K562 (cell line): Measurements from ENCODE around the gene SERTAD2. TPM values are rescaled to one million over a fixed set of nuclear protein-coding genes. Genes with fewer than 3 reads are reported as not detected.

ENCODE experiments used
- ATAC-seq: fragments of 200-7000 bp; cut with Tn5 transposase; 3 replicates; pipeline ENCODE4 v1.9.1; 2020; ENCODE audit warnings: moderate library complexity
- BruUV-seq: library from RNA; stranded (reverse); fragments of 400-500 nt; replicated peaks from 2 replicates; lab custom pipeline; 2021; lab: Mats Ljungman, UMichigan
- CTCF ChIA-PET: fragments of 300-600 bp; formaldehyde crosslinking; extraction: SDS; loops from one replicate; lab custom pipeline; 2021; ENCODE audit warnings: low intra/inter-chr PET ratio; lab: Yijun Ruan, JAX
- POLR2A ChIA-PET: fragments of 300-600, 350-650 bp; sonication (Branson Sonifier 250); formaldehyde crosslinking; extraction: SDS; loops from one replicate; lab custom pipeline; 2021; ENCODE audit warnings: antibody characterized with exemption, inconsistent platforms; lab: Yijun Ruan, JAX
- DNase-seq, 4 experiments: peaks; one replicate each; pipeline versions ENCODE4 v3.0.0 to v3.0.0-alpha.2; 2011 to 2018; ENCODE audit warnings: low spot score in 3 of 4, mixed read lengths in 3 of 4; ENCODE audit errors: extremely low read depth in 1 of 4
- FAIRE-seq: peaks from 2 replicates; lab custom pipeline; 2011; peaks lifted over from hg19 to GRCh38; lab: Jason Lieb, UNC
- H2AFZ ChIP-seq: 2 replicates; pipeline ENCODE4 v1.6.0; 2011; ENCODE audit warnings: low read depth, low read length, control low read depth, inconsistent platforms
- H3K27ac ChIP-seq: fragments of 200-600 bp; 3 replicates; pipeline ENCODE4 v1.8.0; 2011; ENCODE audit warnings: low read depth, mild to moderate bottlenecking, control low read depth, inconsistent platforms, low read length, moderate library complexity, mixed read lengths; ENCODE audit errors: extremely low read depth
- H3K27me3 ChIP-seq, 2 experiments: fragments of 300-600 bp in 1 of 2; 2 replicates in 1 of 2; 3 replicates in 1 of 2; pipeline versions ENCODE4 v1.6.0 to v1.8.0; 2011; ENCODE audit warnings: inconsistent platforms in 2 of 2, low read length in 2 of 2, mild to moderate bottlenecking in 1 of 2, mixed read lengths in 1 of 2, moderate library complexity in 1 of 2; ENCODE audit not compliant: control insufficient read depth in 2 of 2, insufficient read depth in 2 of 2
- H3K36me3 ChIP-seq: fragments of 300-600 bp; 3 replicates; pipeline ENCODE4 v1.8.0; 2011; ENCODE audit warnings: mild to moderate bottlenecking, low read length, inconsistent platforms; ENCODE audit not compliant: control insufficient read depth, insufficient read depth
- H3K4me1 ChIP-seq, 2 experiments: fragments of 200-600 bp in 1 of 2; replicated peaks in 1 of 2; 2 replicates in 1 of 2; 3 replicates in 1 of 2; pipeline versions ENCODE4 v1.5.1 to v1.8.0; 2011; ENCODE audit warnings: inconsistent platforms in 2 of 2, low read length in 2 of 2, mild to moderate bottlenecking in 1 of 2, mixed read lengths in 1 of 2, moderate library complexity in 1 of 2; ENCODE audit not compliant: control insufficient read depth in 2 of 2, insufficient read depth in 2 of 2
- H3K4me2 ChIP-seq: 2 replicates; pipeline ENCODE4 v1.6.1; 2011; ENCODE audit warnings: low read length, control low read depth, inconsistent platforms, mixed read lengths; ENCODE audit not compliant: insufficient read depth
- H3K4me3 ChIP-seq: fragments of 200-600 bp; sonication (generic), shearing (Covaris generic); 2 replicates; pipeline ENCODE4 v1.5.1; 2016; ENCODE audit warnings: control low read depth, inconsistent platforms
- H3K79me2 ChIP-seq: fragments of 200-600 bp; 3 replicates; pipeline ENCODE4 v1.8.0; 2011; ENCODE audit warnings: low read length, inconsistent platforms; ENCODE audit not compliant: control insufficient read depth, insufficient read depth
- H3K9ac ChIP-seq, 2 experiments: 2 replicates each; pipeline versions ENCODE4 v1.6.0 to v1.6.1; 2011; ENCODE audit warnings: low read depth in 2 of 2, low read length in 2 of 2, control low read depth in 1 of 2, inconsistent platforms in 1 of 2, mild to moderate bottlenecking in 1 of 2, mixed read lengths in 1 of 2; ENCODE audit not compliant: insufficient read depth in 1 of 2
- H3K9me1 ChIP-seq: one replicate; pipeline ENCODE4 v1.6.0; 2011; ENCODE audit warnings: inconsistent platforms, mild to moderate bottlenecking, low read length, moderate library complexity; ENCODE audit not compliant: control insufficient read depth, insufficient read depth
- H3K9me3 ChIP-seq: replicated peaks from 2 replicates; pipeline ENCODE4 v1.5.1; 2011; ENCODE audit warnings: low read depth, low read length, inconsistent platforms; ENCODE audit not compliant: control insufficient read depth, insufficient read depth
- H4K20me1 ChIP-seq: replicated peaks from 2 replicates; pipeline ENCODE4 v1.6.1; 2011; ENCODE audit warnings: low read length, inconsistent platforms, mixed read lengths; ENCODE audit not compliant: control insufficient read depth, insufficient read depth
- BRCA1 ChIP-seq, 2 experiments: fragments of 450-650 bp in 1 of 2; sonication (generic) in 1 of 2; formaldehyde crosslinking in 1 of 2; IDR thresholded peaks; 2 replicates each; pipeline versions ENCODE4 v1.5.0 to v1.6.1; 2017 to 2020; ENCODE audit warnings: mild to moderate bottlenecking in 1 of 2, missing genetic modification reagents in 1 of 2
- CREB1 ChIP-seq, 2 experiments: sonication (generic) in 1 of 2; formaldehyde crosslinking in 1 of 2; IDR thresholded peaks; 2 replicates each; pipeline versions ENCODE4 v1.6.1 to v1.8.0; 2012 to 2022; ENCODE audit warnings: inconsistent platforms in 1 of 2, mild to moderate bottlenecking in 1 of 2, missing genetic modification reagents in 1 of 2, moderate library complexity in 1 of 2
- CSDE1 ChIP-seq, 2 experiments: fragments of 450-650 bp; IDR thresholded peaks; 2 replicates each; pipeline ENCODE4 v1.6.1; 2016; ENCODE audit warnings: mild to moderate bottlenecking in 1 of 2
- DDX20 ChIP-seq: fragments of 450-650 bp; IDR thresholded peaks from 2 replicates; pipeline ENCODE4 v1.6.1; 2016; ENCODE audit warnings: missing genetic modification characterization, low read depth, mild to moderate bottlenecking, missing compliant biosample characterization, moderate library complexity
- EZH2 ChIP-seq: IDR thresholded peaks from 2 replicates; pipeline ENCODE4 v1.6.1; 2012; ENCODE audit warnings: low read depth, mild to moderate bottlenecking, inconsistent platforms, low read length, borderline replicate concordance
- FOXA1 ChIP-seq: fragments of 450-650 bp; IDR thresholded peaks from 2 replicates; pipeline ENCODE4 v1.6.1; 2016; ENCODE audit warnings: mild to moderate bottlenecking, borderline replicate concordance
- KLF16 ChIP-seq: IDR thresholded peaks from 2 replicates; pipeline ENCODE4 v1.6.1; 2016; ENCODE audit warnings: antibody characterized with exemption
- L3MBTL2 ChIP-seq: fragments of 450-650 bp; IDR thresholded peaks from 2 replicates; pipeline ENCODE4 v1.6.1; 2016; ENCODE audit warnings: mild to moderate bottlenecking, moderate library complexity
- SIX5 ChIP-seq, 2 experiments: IDR thresholded peaks; 2 replicates each; pipeline ENCODE4 v1.6.1; 2011; ENCODE audit warnings: low read length in 2 of 2, borderline replicate concordance in 1 of 2, low read depth in 1 of 2, mild to moderate bottlenecking in 1 of 2, moderate library complexity in 1 of 2; ENCODE audit not compliant: insufficient read depth in 1 of 2
- TCF3 ChIP-seq: sonication (generic); formaldehyde crosslinking; IDR thresholded peaks from 2 replicates; pipeline ENCODE4 v1.4.0; 2020; ENCODE audit warnings: mild to moderate bottlenecking, missing genetic modification reagents
- ZFP1 ChIP-seq: fragments of 450-650 bp; formaldehyde crosslinking; IDR thresholded peaks from 2 replicates; pipeline ENCODE4 v1.4.0; 2020; ENCODE audit warnings: mild to moderate bottlenecking, mixed read lengths
- ZNF212 ChIP-seq: fragments of 450-650 bp; formaldehyde crosslinking; IDR thresholded peaks from 2 replicates; pipeline ENCODE4 v1.4.0; 2020; ENCODE audit warnings: mild to moderate bottlenecking
- ZNF778 ChIP-seq: fragments of 450-650 bp; formaldehyde crosslinking; IDR thresholded peaks from 2 replicates; pipeline ENCODE4 v1.4.0; 2020; ENCODE audit warnings: mild to moderate bottlenecking, moderate library complexity
- WGBS: fragments of 100-300 bp; shearing (Covaris generic); methylation state at CpG from one replicate; pipeline ENCODE4 v1.1.6; 2016; ENCODE audit warnings: low coverage, mixed read lengths; ENCODE audit not compliant: insufficient coverage; ENCODE audit errors: missing lambda C conversion rate; 5-methylcytosine and 5-hydroxymethylcytosine counted together
- in situ Hi-C: fragments of 300-500 bp; cut with MboI; formaldehyde crosslinking; loops from 4 replicates; pipeline ENCODE4 v1.15.0; 2018; ENCODE audit warnings: inconsistent platforms, mixed read lengths
- intact Hi-C: fragments of 100-400 bp; cut with micrococcal nuclease; formaldehyde crosslinking; loops from 2 replicates; pipeline ENCODE4 v1.14.2; 2022
- polyA plus RNA-seq, 8 experiments: library from polyadenylated mRNA; depleted of rRNA in 4 of 8; stranded (reverse) in 5 of 8; unstranded in 3 of 8; fragments of >200 nt; fragmentation: Nextera tagmentation in 2 of 8; fragmentation: Illumina TruSeq in 1 of 8; extraction: Ambion mirVana in 2 of 8; extraction: Trizol in 1 of 8; gene quantifications; 2 replicates each; pipeline versions ENCODE4 v1.2.1 to v1.2.3, GENCODE V29; 2011 to 2014; ENCODE audit warnings: inconsistent platforms in 1 of 8, missing spikeins in 1 of 8
- total RNA-seq, 7 experiments: library from RNA; depleted of rRNA in 6 of 7; stranded (reverse); fragments of >200 nt in 6 of 7; fragmentation: Illumina TruSeq in 2 of 7; extraction: Trizol in 2 of 7; gene quantifications; 2 replicates each; pipeline versions ENCODE4 v1.2.1 to v1.2.3, GENCODE V29; 2011 to 2021; ENCODE audit warnings: low replicate concordance in 1 of 7
- TF ChIP-seq, protein P1 (sequence below): sonication (generic); formaldehyde crosslinking; IDR thresholded peaks from 2 replicates; pipeline ENCODE4 v1.8.1; 2023; ENCODE audit warnings: mild to moderate bottlenecking, missing genetic modification reagents
- TF ChIP-seq, protein P2 (sequence below): fragments of 450-650 bp; IDR thresholded peaks from 2 replicates; pipeline ENCODE4 v1.6.1; 2014; ENCODE audit warnings: low read depth, mild to moderate bottlenecking, moderate library complexity, borderline replicate concordance
- TF ChIP-seq, protein P3 (sequence below): fragments of 250-450 bp; sonication (Bioruptor Pico); IDR thresholded peaks from 2 replicates; pipeline ENCODE4 v1.8.0; 2021; ENCODE audit warnings: borderline replicate concordance, mild to moderate bottlenecking, moderate library complexity; ENCODE audit not compliant: poor library complexity, severe bottlenecking
- TF ChIP-seq, protein P4 (sequence below): fragments of 250-450 bp; sonication (Bioruptor Pico); IDR thresholded peaks from 2 replicates; pipeline ENCODE4 v1.5.0; 2020; ENCODE audit warnings: mild to moderate bottlenecking

Gene SERTAD2
- total and polyA plus RNA-seq, 9 of the 15 experiments (the other 6 are each of a cell fraction or from before 2014, with no cell fraction given) = 3.0 to 12.5 (median 6.1) TPM

GRCh38 chr2:64602436-64602835, 51.3 kb downstream of the SERTAD2 start:
- H3K27me3 ChIP-seq = no peaks in the 10 kb centered on the region
- WGBS = 56% methylated on average over 10 of the region's 11 CpGs
- intact Hi-C loops = no loop called here
- H3K9me1 ChIP-seq = no peaks in the 10 kb centered on the region
- H3K4me1 ChIP-seq = peaks cover 8 to 19% of the 10 kb centered on the region in 2 experiments; a peak in 4 of 5 replicates
- no peak for TF ChIP-seq SIX5 (IDR thresholded peaks at IDR 0.05; ENCODE audit: borderline replicate concordance in 1 of 2, insufficient read depth in 1 of 2, low read depth in 1 of 2, low read length in 2 of 2)
- TF ChIP-seq, protein P1, sequence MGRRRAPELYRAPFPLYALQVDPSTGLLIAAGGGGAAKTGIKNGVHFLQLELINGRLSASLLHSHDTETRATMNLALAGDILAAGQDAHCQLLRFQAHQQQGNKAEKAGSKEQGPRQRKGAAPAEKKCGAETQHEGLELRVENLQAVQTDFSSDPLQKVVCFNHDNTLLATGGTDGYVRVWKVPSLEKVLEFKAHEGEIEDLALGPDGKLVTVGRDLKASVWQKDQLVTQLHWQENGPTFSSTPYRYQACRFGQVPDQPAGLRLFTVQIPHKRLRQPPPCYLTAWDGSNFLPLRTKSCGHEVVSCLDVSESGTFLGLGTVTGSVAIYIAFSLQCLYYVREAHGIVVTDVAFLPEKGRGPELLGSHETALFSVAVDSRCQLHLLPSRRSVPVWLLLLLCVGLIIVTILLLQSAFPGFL (CRISPR knock-in tag) = no peak
- no peak for TF ChIP-seq EZH2
- no peak for TF ChIP-seq DDX20 (tag)
- TF ChIP-seq ZNF212 = no peak
- TF ChIP-seq CSDE1 (IDR thresholded peaks at IDR 0.05) = no peak
- no peak for TF ChIP-seq BRCA1 (IDR thresholded peaks at IDR 0.05)
- no peak for TF ChIP-seq BRCA1 (CRISPR knock-in tag; IDR thresholded peaks at IDR 0.05)
- TF ChIP-seq ZFP1 (CRISPR knock-in tag) = no peak
- TF ChIP-seq, protein P2, sequence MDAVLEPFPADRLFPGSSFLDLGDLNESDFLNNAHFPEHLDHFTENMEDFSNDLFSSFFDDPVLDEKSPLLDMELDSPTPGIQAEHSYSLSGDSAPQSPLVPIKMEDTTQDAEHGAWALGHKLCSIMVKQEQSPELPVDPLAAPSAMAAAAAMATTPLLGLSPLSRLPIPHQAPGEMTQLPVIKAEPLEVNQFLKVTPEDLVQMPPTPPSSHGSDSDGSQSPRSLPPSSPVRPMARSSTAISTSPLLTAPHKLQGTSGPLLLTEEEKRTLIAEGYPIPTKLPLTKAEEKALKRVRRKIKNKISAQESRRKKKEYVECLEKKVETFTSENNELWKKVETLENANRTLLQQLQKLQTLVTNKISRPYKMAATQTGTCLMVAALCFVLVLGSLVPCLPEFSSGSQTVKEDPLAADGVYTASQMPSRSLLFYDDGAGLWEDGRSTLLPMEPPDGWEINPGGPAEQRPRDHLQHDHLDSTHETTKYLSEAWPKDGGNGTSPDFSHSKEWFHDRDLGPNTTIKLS = no peak
- no peak for TF ChIP-seq TCF3 (CRISPR knock-in tag)
- TF ChIP-seq FOXA1 = no peak
- TF ChIP-seq, protein P3, sequence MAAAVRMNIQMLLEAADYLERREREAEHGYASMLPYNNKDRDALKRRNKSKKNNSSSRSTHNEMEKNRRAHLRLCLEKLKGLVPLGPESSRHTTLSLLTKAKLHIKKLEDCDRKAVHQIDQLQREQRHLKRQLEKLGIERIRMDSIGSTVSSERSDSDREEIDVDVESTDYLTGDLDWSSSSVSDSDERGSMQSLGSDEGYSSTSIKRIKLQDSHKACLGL (CRISPR knock-in tag) = no peak
- no peak for TF ChIP-seq CREB1 (IDR thresholded peaks at IDR 0.05)
- TF ChIP-seq CREB1 (CRISPR knock-in tag; IDR thresholded peaks at IDR 0.05) = no peak
- TF ChIP-seq L3MBTL2 = no peak
- TF ChIP-seq KLF16 = no peak
- TF ChIP-seq, protein P4, sequence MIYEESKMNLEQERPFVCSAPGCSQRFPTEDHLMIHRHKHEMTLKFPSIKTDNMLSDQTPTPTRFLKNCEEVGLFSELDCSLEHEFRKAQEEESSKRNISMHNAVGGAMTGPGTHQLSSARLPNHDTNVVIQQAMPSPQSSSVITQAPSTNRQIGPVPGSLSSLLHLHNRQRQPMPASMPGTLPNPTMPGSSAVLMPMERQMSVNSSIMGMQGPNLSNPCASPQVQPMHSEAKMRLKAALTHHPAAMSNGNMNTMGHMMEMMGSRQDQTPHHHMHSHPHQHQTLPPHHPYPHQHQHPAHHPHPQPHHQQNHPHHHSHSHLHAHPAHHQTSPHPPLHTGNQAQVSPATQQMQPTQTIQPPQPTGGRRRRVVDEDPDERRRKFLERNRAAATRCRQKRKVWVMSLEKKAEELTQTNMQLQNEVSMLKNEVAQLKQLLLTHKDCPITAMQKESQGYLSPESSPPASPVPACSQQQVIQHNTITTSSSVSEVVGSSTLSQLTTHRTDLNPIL (CRISPR knock-in tag) = no peak
- TF ChIP-seq ZNF778 (CRISPR knock-in tag) = no peak
- H3K9ac ChIP-seq = no peak overlapping the region
- H3K27ac ChIP-seq = no peak overlapping the region
- in situ Hi-C loops = no loop called here
- BruUV-seq = no TSS peak
- ATAC-seq (no peak), DNase-seq (no peak), FAIRE-seq (no peak)
- no peaks in the 10 kb centered on the region for H3K36me3 ChIP-seq
- CTCF ChIA-PET = no interaction called here
- H3K9me3 ChIP-seq = no peaks in the 10 kb centered on the region
- no peak overlapping the region for H2AFZ ChIP-seq
- H3K4me2 ChIP-seq = no peak overlapping the region
- POLR2A ChIA-PET = no interaction called here
- no peaks in the 10 kb centered on the region for H4K20me1 ChIP-seq
- no peaks in the 10 kb centered on the region for H3K79me2 ChIP-seq
- H3K4me3 ChIP-seq = no peak overlapping the region
